K562 (cell line): ENCODE results near the gene PTTG1IP. TPM values are rescaled to one million over a fixed set of nuclear protein-coding genes. Genes with fewer than 3 reads are reported as not detected.
A peak's percentile ranks its signal among the peaks of the same experiment; 100 is the strongest.

Source experiments
- ATAC-seq: fragments of 200-7000 bp; cut with Tn5 transposase; 3 replicates; pipeline ENCODE4 v1.9.1; 2020; ENCODE audit warnings: moderate library complexity
- BruUV-seq: library from RNA; stranded (reverse); fragments of 400-500 nt; replicated peaks from 2 replicates; lab custom pipeline; 2021; lab: Mats Ljungman, UMichigan
- CTCF ChIA-PET: fragments of 300-600 bp; formaldehyde crosslinking; extraction: SDS; loops from one replicate; lab custom pipeline; 2021; ENCODE audit warnings: low intra/inter-chr PET ratio; lab: Yijun Ruan, JAX
- POLR2A ChIA-PET: fragments of 300-600, 350-650 bp; sonication (Branson Sonifier 250); formaldehyde crosslinking; extraction: SDS; loops from one replicate; lab custom pipeline; 2021; ENCODE audit warnings: antibody characterized with exemption, inconsistent platforms; lab: Yijun Ruan, JAX
- DNase-seq, 4 experiments: peaks; one replicate each; pipeline versions ENCODE4 v3.0.0 to v3.0.0-alpha.2; 2011 to 2018; ENCODE audit warnings: low spot score in 3 of 4, mixed read lengths in 3 of 4; ENCODE audit errors: extremely low read depth in 1 of 4
- FAIRE-seq: peaks from 2 replicates; lab custom pipeline; 2011; peaks lifted over from hg19 to GRCh38; lab: Jason Lieb, UNC
- H2AFZ ChIP-seq: 2 replicates; pipeline ENCODE4 v1.6.0; 2011; ENCODE audit warnings: low read depth, low read length, control low read depth, inconsistent platforms
- H3K27ac ChIP-seq: fragments of 200-600 bp; 3 replicates; pipeline ENCODE4 v1.8.0; 2011; ENCODE audit warnings: low read depth, mild to moderate bottlenecking, control low read depth, inconsistent platforms, low read length, moderate library complexity, mixed read lengths; ENCODE audit errors: extremely low read depth
- H3K27me3 ChIP-seq, 2 experiments: fragments of 300-600 bp in 1 of 2; 2 replicates in 1 of 2; 3 replicates in 1 of 2; pipeline versions ENCODE4 v1.6.0 to v1.8.0; 2011; ENCODE audit warnings: inconsistent platforms in 2 of 2, low read length in 2 of 2, mild to moderate bottlenecking in 1 of 2, mixed read lengths in 1 of 2, moderate library complexity in 1 of 2; ENCODE audit not compliant: control insufficient read depth in 2 of 2, insufficient read depth in 2 of 2
- H3K36me3 ChIP-seq: fragments of 300-600 bp; 3 replicates; pipeline ENCODE4 v1.8.0; 2011; ENCODE audit warnings: mild to moderate bottlenecking, low read length, inconsistent platforms; ENCODE audit not compliant: control insufficient read depth, insufficient read depth
- H3K4me1 ChIP-seq, 2 experiments: fragments of 200-600 bp in 1 of 2; replicated peaks in 1 of 2; 2 replicates in 1 of 2; 3 replicates in 1 of 2; pipeline versions ENCODE4 v1.5.1 to v1.8.0; 2011; ENCODE audit warnings: inconsistent platforms in 2 of 2, low read length in 2 of 2, mild to moderate bottlenecking in 1 of 2, mixed read lengths in 1 of 2, moderate library complexity in 1 of 2; ENCODE audit not compliant: control insufficient read depth in 2 of 2, insufficient read depth in 2 of 2
- H3K4me2 ChIP-seq: 2 replicates; pipeline ENCODE4 v1.6.1; 2011; ENCODE audit warnings: low read length, control low read depth, inconsistent platforms, mixed read lengths; ENCODE audit not compliant: insufficient read depth
- H3K4me3 ChIP-seq: fragments of 200-600 bp; sonication (generic), shearing (Covaris generic); 2 replicates; pipeline ENCODE4 v1.5.1; 2016; ENCODE audit warnings: control low read depth, inconsistent platforms
- H3K79me2 ChIP-seq: fragments of 200-600 bp; 3 replicates; pipeline ENCODE4 v1.8.0; 2011; ENCODE audit warnings: low read length, inconsistent platforms; ENCODE audit not compliant: control insufficient read depth, insufficient read depth
- H3K9ac ChIP-seq, 2 experiments: 2 replicates each; pipeline versions ENCODE4 v1.6.0 to v1.6.1; 2011; ENCODE audit warnings: low read depth in 2 of 2, low read length in 2 of 2, control low read depth in 1 of 2, inconsistent platforms in 1 of 2, mild to moderate bottlenecking in 1 of 2, mixed read lengths in 1 of 2; ENCODE audit not compliant: insufficient read depth in 1 of 2
- H3K9me1 ChIP-seq: one replicate; pipeline ENCODE4 v1.6.0; 2011; ENCODE audit warnings: inconsistent platforms, mild to moderate bottlenecking, low read length, moderate library complexity; ENCODE audit not compliant: control insufficient read depth, insufficient read depth
- H3K9me3 ChIP-seq: replicated peaks from 2 replicates; pipeline ENCODE4 v1.5.1; 2011; ENCODE audit warnings: low read depth, low read length, inconsistent platforms; ENCODE audit not compliant: control insufficient read depth, insufficient read depth
- H4K20me1 ChIP-seq: replicated peaks from 2 replicates; pipeline ENCODE4 v1.6.1; 2011; ENCODE audit warnings: low read length, inconsistent platforms, mixed read lengths; ENCODE audit not compliant: control insufficient read depth, insufficient read depth
- JUNB ChIP-seq: fragments of 450-650 bp; formaldehyde crosslinking; conservative IDR thresholded peaks from 2 replicates; pipeline ENCODE4 v1.4.0; 2020; ENCODE audit warnings: mild to moderate bottlenecking
- NFYB ChIP-seq: IDR thresholded peaks from 2 replicates; pipeline ENCODE4 v1.6.1; 2011; ENCODE audit warnings: mild to moderate bottlenecking, moderate library complexity; ENCODE audit not compliant: insufficient read length; ENCODE audit errors: extremely low read depth
- NRF1 ChIP-seq, 2 experiments: fragments of 450-650 bp; IDR thresholded peaks in 1 of 2; conservative IDR thresholded peaks in 1 of 2; 2 replicates each; pipeline ENCODE4 v1.6.1; 2014; ENCODE audit warnings: mild to moderate bottlenecking in 2 of 2
- RNF2 ChIP-seq: sonication (generic); IDR thresholded peaks from 2 replicates; pipeline ENCODE4 v1.6.1; 2016
- ZNF217 ChIP-seq: sonication (generic); formaldehyde crosslinking; IDR thresholded peaks from 2 replicates; pipeline ENCODE4 v1.8.0; 2022; ENCODE audit warnings: mild to moderate bottlenecking, missing genetic modification reagents
- ZNF24 ChIP-seq: fragments of 450-650 bp; IDR thresholded peaks from 2 replicates; pipeline ENCODE4 v1.6.1; 2016
- WGBS: fragments of 100-300 bp; shearing (Covaris generic); methylation state at CpG from one replicate; pipeline ENCODE4 v1.1.6; 2016; ENCODE audit warnings: low coverage, mixed read lengths; ENCODE audit not compliant: insufficient coverage; ENCODE audit errors: missing lambda C conversion rate; 5-methylcytosine and 5-hydroxymethylcytosine counted together
- in situ Hi-C: fragments of 300-500 bp; cut with MboI; formaldehyde crosslinking; loops from 4 replicates; pipeline ENCODE4 v1.15.0; 2018; ENCODE audit warnings: inconsistent platforms, mixed read lengths
- intact Hi-C: fragments of 100-400 bp; cut with micrococcal nuclease; formaldehyde crosslinking; loops from 2 replicates; pipeline ENCODE4 v1.14.2; 2022
- polyA plus RNA-seq, 8 experiments: library from polyadenylated mRNA; depleted of rRNA in 4 of 8; stranded (reverse) in 5 of 8; unstranded in 3 of 8; fragments of >200 nt; fragmentation: Nextera tagmentation in 2 of 8; fragmentation: Illumina TruSeq in 1 of 8; extraction: Ambion mirVana in 2 of 8; extraction: Trizol in 1 of 8; gene quantifications; 2 replicates each; pipeline versions ENCODE4 v1.2.1 to v1.2.3, GENCODE V29; 2011 to 2014; ENCODE audit warnings: inconsistent platforms in 1 of 8, missing spikeins in 1 of 8
- total RNA-seq, 7 experiments: library from RNA; depleted of rRNA in 6 of 7; stranded (reverse); fragments of >200 nt in 6 of 7; fragmentation: Illumina TruSeq in 2 of 7; extraction: Trizol in 2 of 7; gene quantifications; 2 replicates each; pipeline versions ENCODE4 v1.2.1 to v1.2.3, GENCODE V29; 2011 to 2021; ENCODE audit warnings: low replicate concordance in 1 of 7
- TF ChIP-seq, protein P1 (sequence below): fragments of 250-450 bp; sonication (Bioruptor Pico); IDR thresholded peaks from 2 replicates; pipeline ENCODE4 v1.4.0; 2020; ENCODE audit warnings: mild to moderate bottlenecking, moderate library complexity
- TF ChIP-seq, protein P2 (sequence below): sonication (generic); formaldehyde crosslinking; IDR thresholded peaks from 2 replicates; pipeline ENCODE4 v1.9.0; 2022; ENCODE audit warnings: mild to moderate bottlenecking, missing genetic modification reagents

The PTTG1IP gene
- total and polyA plus RNA-seq, 9 of the 15 experiments (the other 6 are each of a cell fraction or from before 2014, with no cell fraction given), result 5.0 to 99.3 (median 82.4) TPM

DNA sequence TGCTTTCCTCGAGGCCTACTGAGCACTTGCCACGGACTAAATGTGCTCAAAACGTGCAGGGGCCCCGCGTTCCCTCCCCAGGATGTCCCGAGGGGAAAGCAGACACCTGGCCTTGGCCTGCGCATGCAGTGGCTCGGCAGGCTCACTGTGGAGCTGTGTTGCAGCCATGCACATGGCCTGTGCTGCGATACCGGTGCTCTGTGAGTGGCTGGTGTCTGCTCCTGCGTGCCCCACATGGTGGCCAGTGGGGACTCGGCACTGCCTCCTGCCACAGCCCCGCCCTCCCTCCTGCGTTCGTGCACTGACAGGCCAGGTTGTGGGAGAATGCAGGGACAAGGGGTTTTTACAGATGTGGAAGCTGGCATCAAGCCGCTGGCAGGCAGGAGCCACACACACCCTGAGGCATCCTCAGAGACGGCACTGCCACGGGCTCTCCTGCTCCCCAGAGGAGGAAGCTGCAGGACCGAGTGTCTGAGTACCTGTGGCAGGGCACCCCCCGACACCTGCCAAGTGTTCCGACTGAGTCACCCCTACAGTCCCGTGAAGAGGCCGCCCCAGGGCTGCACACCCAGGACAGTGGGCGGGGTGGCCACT, 16.9 kb upstream of the PTTG1IP start:
- POLR2A ChIA-PET, result interaction anchor here (0.7 kb wide), 1 partner anchor 29 kb away, joined by 4 read pairs; no protein-coding TSS in a partner anchor
- no peaks in the 10 kb centered on the region for H3K36me3 ChIP-seq

More for the DNA sequence above, 16.9 kb upstream of the PTTG1IP start:
- H3K9me1 ChIP-seq, result peaks cover 3% of the 10 kb centered on the region
- in situ Hi-C loops, result no loop called here
- no peak for DNase-seq
- peaks cover 24% of the 10 kb centered on the region for H4K20me1 ChIP-seq
- H3K27ac ChIP-seq, result no peak overlapping the region
- TF ChIP-seq JUNB (CRISPR knock-in tag) (no peak), ZNF24 (no peak), NFYB (no peak), RNF2 (no peak), ZNF217 (CRISPR knock-in tag) (no peak), NRF1 (conservative IDR thresholded peaks at IDR 0.05 in 1 of 2, IDR thresholded peaks at IDR 0.05 in 1 of 2) (peak; percentile 6 to 26; a peak in 2 of 4 replicates)
- TF ChIP-seq, protein P1, sequence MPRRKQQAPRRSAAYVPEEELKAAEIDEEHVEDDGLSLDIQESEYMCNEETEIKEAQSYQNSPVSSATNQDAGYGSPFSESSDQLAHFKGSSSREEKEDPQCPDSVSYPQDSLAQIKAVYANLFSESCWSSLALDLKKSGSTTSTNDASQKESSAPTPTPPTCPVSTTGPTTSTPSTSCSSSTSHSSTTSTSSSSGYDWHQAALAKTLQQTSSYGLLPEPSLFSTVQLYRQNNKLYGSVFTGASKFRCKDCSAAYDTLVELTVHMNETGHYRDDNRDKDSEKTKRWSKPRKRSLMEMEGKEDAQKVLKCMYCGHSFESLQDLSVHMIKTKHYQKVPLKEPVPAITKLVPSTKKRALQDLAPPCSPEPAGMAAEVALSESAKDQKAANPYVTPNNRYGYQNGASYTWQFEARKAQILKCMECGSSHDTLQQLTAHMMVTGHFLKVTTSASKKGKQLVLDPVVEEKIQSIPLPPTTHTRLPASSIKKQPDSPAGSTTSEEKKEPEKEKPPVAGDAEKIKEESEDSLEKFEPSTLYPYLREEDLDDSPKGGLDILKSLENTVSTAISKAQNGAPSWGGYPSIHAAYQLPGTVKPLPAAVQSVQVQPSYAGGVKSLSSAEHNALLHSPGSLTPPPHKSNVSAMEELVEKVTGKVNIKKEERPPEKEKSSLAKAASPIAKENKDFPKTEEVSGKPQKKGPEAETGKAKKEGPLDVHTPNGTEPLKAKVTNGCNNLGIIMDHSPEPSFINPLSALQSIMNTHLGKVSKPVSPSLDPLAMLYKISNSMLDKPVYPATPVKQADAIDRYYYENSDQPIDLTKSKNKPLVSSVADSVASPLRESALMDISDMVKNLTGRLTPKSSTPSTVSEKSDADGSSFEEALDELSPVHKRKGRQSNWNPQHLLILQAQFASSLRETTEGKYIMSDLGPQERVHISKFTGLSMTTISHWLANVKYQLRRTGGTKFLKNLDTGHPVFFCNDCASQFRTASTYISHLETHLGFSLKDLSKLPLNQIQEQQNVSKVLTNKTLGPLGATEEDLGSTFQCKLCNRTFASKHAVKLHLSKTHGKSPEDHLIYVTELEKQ (CRISPR knock-in tag), result no peak
- TF ChIP-seq, protein P2, sequence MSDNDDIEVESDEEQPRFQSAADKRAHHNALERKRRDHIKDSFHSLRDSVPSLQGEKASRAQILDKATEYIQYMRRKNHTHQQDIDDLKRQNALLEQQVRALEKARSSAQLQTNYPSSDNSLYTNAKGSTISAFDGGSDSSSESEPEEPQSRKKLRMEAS, result peak; percentile 12; the same call in 1 of the 2 replicates
- no peaks in the 10 kb centered on the region for H3K79me2 ChIP-seq
- peaks cover 0 to 67% of the 10 kb centered on the region in 2 experiments; a peak in 2 of 5 replicates for H3K4me1 ChIP-seq
- no peak overlapping the region for H3K4me3 ChIP-seq
- peaks cover 34 to 88% of the 10 kb centered on the region in 2 experiments; a peak in 4 of 5 replicates for H3K27me3 ChIP-seq
- H2AFZ ChIP-seq, result no peak overlapping the region
- no TSS peak for BruUV-seq
- H3K4me2 ChIP-seq, result no peak overlapping the region
- H3K9me3 ChIP-seq, result no peaks in the 10 kb centered on the region
- no peak for ATAC-seq
- CTCF ChIA-PET, result interaction anchor here (0.6 kb wide), 1 partner anchor 212 kb away, joined by 3 read pairs; no protein-coding TSS in a partner anchor
- peak overlapping the region in 1 of 2 experiments; percentile 8; a peak in 1 of 4 replicates for H3K9ac ChIP-seq
- FAIRE-seq, result no peak
- WGBS, result 13% methylated on average over 24 of the region's 24 CpGs
- intact Hi-C loops, result no loop called here
